AG04450 (cell line): ENCODE results near the gene CYP4B1. TPM values are rescaled to one million over a fixed set of nuclear protein-coding genes. Genes with fewer than 3 reads are reported as not detected.

Experiments
- CTCF ChIA-PET: fragments of 300-600, 350-600 bp; formaldehyde crosslinking; extraction: SDS; loops from one replicate; lab custom pipeline; 2022; ENCODE audit warnings: antibody characterized with exemption, inconsistent platforms; lab: Charles Lee
- POLR2A ChIA-PET: fragments of 350-600 bp; formaldehyde crosslinking; extraction: SDS; loops from one replicate; lab custom pipeline; 2021; ENCODE audit warnings: antibody characterized with exemption, inconsistent platforms; lab: Yijun Ruan, JAX
- DNase-seq: peaks from one replicate; pipeline ENCODE4 v3.0.0-alpha.2; 2011; ENCODE audit warnings: low read depth, low spot score
- H3K27ac ChIP-seq: one replicate; pipeline ENCODE4 v1.5.1; 2012; ENCODE audit warnings: low read depth, low read length, control low read depth
- H3K27me3 ChIP-seq: one replicate; pipeline ENCODE4 v1.6.0; 2012; ENCODE audit warnings: low read length; ENCODE audit not compliant: control insufficient read depth, insufficient read depth
- H3K4me3 ChIP-seq: 2 replicates; pipeline ENCODE4 v1.5.1; 2011; ENCODE audit warnings: mild to moderate bottlenecking, low read depth, low read length, control low read depth
- H3K9me3 ChIP-seq: 2 replicates; pipeline ENCODE4 v1.5.1; 2012; ENCODE audit warnings: low read length; ENCODE audit not compliant: control insufficient read depth, insufficient read depth
- polyA plus RNA-seq: library from polyadenylated mRNA; depleted of rRNA; stranded (reverse); fragments of >200 nt; gene quantifications from 2 replicates; pipeline ENCODE4 v1.2.3, GENCODE V29; 2011
- TF ChIP-seq, protein P1 (sequence below): IDR thresholded peaks from 2 replicates; pipeline ENCODE4 v1.5.1; 2011; ENCODE audit warnings: low read depth, low read length, control low read depth, inconsistent platforms

CYP4B1 gene
- polyA plus RNA-seq, 1 experiment = not detected

DNA sequence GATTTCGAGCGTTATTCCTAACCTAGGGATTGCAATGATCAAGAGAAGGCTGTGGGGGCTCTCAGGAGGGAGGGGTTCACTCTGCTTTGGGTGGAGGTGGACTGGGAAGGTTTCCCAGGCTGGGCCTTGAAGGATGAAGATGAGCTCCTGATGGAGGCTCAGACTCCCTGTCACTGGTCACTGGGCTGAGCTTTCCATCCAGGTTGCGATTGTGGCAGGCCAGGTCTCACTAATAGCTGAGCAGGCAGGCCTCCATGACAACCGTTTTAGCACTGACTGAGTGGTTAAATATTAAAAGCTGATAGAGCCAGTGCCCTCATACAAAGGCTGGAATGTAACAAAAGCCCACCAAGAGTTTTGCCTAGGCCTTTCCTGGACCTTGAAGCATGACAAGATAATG lies 43.7 kb upstream of the CYP4B1 start:
- CTCF ChIA-PET = no interaction called here
- TF ChIP-seq, protein P1, sequence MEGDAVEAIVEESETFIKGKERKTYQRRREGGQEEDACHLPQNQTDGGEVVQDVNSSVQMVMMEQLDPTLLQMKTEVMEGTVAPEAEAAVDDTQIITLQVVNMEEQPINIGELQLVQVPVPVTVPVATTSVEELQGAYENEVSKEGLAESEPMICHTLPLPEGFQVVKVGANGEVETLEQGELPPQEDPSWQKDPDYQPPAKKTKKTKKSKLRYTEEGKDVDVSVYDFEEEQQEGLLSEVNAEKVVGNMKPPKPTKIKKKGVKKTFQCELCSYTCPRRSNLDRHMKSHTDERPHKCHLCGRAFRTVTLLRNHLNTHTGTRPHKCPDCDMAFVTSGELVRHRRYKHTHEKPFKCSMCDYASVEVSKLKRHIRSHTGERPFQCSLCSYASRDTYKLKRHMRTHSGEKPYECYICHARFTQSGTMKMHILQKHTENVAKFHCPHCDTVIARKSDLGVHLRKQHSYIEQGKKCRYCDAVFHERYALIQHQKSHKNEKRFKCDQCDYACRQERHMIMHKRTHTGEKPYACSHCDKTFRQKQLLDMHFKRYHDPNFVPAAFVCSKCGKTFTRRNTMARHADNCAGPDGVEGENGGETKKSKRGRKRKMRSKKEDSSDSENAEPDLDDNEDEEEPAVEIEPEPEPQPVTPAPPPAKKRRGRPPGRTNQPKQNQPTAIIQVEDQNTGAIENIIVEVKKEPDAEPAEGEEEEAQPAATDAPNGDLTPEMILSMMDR = no peak
- no peaks in the 10 kb centered on the region for H3K9me3 ChIP-seq
- no peak for DNase-seq
- no peaks in the 10 kb centered on the region for H3K27me3 ChIP-seq
- H3K4me3 ChIP-seq = no peak overlapping the region
- no peak overlapping the region for H3K27ac ChIP-seq
- POLR2A ChIA-PET = no interaction called here

DNA sequence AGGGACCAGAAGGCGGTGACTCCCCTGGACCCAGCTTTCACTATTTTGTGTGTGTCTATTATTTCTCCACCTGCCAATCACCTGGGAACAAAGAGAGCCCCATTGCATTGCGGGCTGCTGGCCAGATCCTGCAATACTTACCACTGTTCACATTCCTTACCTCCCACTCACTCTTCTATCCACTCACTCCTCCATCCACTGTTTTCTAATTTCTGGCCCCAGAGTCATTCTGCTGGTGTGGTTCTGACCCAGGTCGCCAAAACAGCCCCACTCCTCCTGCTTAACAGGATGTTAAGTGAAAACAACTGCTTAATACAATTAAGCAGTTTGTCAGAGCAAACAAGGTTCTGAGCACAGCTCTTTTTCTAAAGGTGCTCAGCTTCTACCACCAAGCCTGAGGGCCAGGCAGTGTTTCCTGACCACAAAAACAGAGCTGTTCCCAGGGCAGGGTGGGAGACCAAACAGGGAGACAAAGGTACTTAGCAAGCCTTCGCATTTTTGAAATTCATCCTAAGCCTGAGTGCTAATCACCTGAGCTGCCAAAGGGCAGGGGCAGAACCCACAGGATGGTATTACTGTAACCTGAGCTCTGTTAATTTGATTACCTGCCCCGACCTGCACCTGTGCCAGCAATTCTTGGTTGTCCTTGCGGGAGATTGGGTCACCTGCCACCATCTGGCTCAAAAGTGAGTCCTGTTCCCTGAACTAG lies 41.4 kb upstream of the CYP4B1 start:
- Histone ChIP-seq H3K27me3 (no peaks in the 10 kb centered on the region), H3K9me3 (no peaks in the 10 kb centered on the region), H3K27ac (no peak overlapping the region), H3K4me3 (no peak overlapping the region)
- DNase-seq = no peak
- CTCF ChIA-PET = interaction anchor here (1.0 kb wide), 1 partner anchor 10 kb away, joined by 3 read pairs; no protein-coding TSS in a partner anchor
- POLR2A ChIA-PET = no interaction called here
- TF ChIP-seq, protein P1 = no peak

DNA sequence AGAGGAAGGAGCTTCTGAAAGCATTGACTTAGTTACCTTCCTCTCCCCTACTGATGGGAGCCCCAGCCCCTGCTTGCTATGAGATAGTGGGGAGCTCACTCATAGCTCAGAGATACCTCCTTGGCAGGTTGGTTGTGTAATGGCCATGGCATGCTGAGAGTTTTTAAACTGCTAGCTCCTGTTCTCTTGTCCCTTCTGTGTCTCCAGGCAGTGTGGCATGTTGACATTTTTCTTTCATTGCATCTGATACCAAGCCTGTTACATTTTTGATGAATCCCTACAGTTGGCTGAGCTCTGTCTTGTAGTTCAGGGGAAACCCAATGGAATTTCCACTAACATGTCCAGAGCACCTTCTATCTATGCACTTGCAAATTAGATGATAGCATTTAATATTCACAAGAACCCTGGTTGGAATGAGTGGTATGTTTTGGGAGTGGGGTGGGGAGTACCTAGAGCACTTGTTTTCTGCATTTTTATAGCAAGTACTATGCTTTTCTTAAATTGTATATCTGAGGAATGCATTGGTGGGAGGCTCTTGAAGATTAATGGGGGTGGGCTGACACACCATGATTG lies 40.8 kb upstream of the CYP4B1 start:
- CTCF ChIA-PET = interaction anchor here (1.0 kb wide), 1 partner anchor 11 kb away, joined by 3 read pairs; no protein-coding TSS in a partner anchor
- no peak overlapping the region for H3K27ac ChIP-seq
- H3K4me3 ChIP-seq = no peak overlapping the region
- H3K9me3 ChIP-seq = no peaks in the 10 kb centered on the region
- H3K27me3 ChIP-seq = no peaks in the 10 kb centered on the region
- DNase-seq = no peak
- POLR2A ChIA-PET = no interaction called here
- TF ChIP-seq, protein P1 = no peak

DNA sequence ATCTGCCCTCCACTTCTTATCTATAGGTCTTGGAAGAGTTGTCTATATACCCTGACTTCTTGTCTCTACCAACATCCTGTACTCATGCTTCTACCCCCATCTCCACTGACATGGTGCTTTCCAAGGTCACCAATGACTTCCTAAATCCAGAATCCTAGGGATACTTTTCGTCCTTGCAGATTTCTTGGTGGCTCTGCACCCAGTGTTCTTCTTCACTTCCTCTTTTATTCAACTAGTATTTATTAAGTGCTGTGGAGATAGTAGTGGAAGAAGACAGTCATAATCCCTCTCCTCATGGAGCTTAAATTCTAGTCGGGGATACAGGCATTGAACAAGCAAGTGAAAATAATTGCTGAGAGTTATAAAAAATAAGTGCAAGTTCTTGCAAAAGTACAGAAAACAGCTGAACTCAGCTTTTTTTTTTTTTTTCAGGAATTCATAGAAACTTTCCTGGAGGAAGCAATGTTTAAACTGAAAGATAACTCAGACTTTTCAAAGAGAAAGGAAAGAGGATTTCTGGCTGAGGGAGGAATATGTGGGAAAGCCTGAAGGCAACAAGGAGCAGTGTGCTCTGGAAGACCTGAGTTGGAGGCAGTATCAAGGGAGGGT lies 38.2 kb upstream of the CYP4B1 start:
- ChIA-PET CTCF (no interaction called here), POLR2A (no interaction called here)
- TF ChIP-seq, protein P1 = no peak
- DNase-seq = no peak
- H3K27ac ChIP-seq = no peak overlapping the region
- no peaks in the 10 kb centered on the region for H3K9me3 ChIP-seq
- H3K27me3 ChIP-seq = no peaks in the 10 kb centered on the region
- H3K4me3 ChIP-seq = no peak overlapping the region

DNA sequence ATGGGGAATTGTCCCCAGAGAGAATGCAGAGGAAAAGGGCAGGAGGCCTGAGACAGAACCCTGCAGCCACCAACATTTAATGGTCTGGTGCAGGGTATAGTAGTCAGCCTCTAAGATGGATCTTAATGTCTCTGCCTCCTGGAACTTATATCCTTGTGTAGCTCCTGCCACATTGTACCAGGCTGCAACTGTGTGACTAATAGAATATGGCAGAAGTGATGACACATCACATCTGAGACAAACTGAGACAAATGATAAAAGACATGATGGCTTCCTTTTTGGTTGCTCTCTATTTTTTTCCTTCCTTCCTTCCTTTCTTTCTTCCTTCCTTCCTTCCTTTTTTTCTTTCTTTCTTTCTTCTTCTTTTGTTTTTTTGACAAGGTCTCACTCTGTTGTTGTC lies 37.1 kb upstream of the CYP4B1 start:
- ChIA-PET POLR2A (no interaction called here), CTCF (no interaction called here)
- no peak overlapping the region for H3K27ac ChIP-seq
- H3K9me3 ChIP-seq = no peaks in the 10 kb centered on the region
- TF ChIP-seq, protein P1 = no peak
- H3K27me3 ChIP-seq = no peaks in the 10 kb centered on the region
- no peak for DNase-seq
- no peak overlapping the region for H3K4me3 ChIP-seq
